Common myeloid progenitor, CD34-positive (primary cell): Measurements from ENCODE around the gene CEP89.

Experiments used
- CTCF ChIA-PET: fragments of 350-600 bp; sonication (Branson Sonifier 250); formaldehyde crosslinking; loops from one replicate; lab custom pipeline; 2021; ENCODE audit warnings: antibody characterized with exemption; lab: Charles Lee
- POLR2A ChIA-PET: fragments of 350-600 bp; sonication (Branson Sonifier 250); formaldehyde crosslinking; loops from one replicate; lab custom pipeline; 2021; ENCODE audit warnings: antibody characterized with exemption; lab: Charles Lee
- DNase-seq, 3 donors: peaks; one replicate each; pipeline versions ENCODE4 v3.0.0 to v3.0.0-alpha.2; 2013
- H3K27ac ChIP-seq, 2 experiments: 1 replicate in 1 of 2; 2 replicates in 1 of 2; pipeline ENCODE4 v1.7.0; 2013; ENCODE audit warnings: inconsistent platforms in 2 of 2, low read length in 2 of 2, mild to moderate bottlenecking in 2 of 2, low read depth in 1 of 2, moderate library complexity in 1 of 2; ENCODE audit not compliant: severe bottlenecking in 2 of 2, insufficient read depth in 1 of 2, poor library complexity in 1 of 2
- H3K27me3 ChIP-seq, 5 experiments: replicated peaks in 2 of 5; 1 replicate in 3 of 5; 2 replicates in 2 of 5; pipeline versions ENCODE4 v1.6.1 to v1.7.0; 2013; ENCODE audit warnings: low read length in 4 of 5, mild to moderate bottlenecking in 2 of 5, moderate library complexity in 2 of 5, inconsistent platforms in 1 of 5; ENCODE audit not compliant: insufficient read depth in 5 of 5, control insufficient read depth in 4 of 5
- H3K36me3 ChIP-seq, 4 experiments: 1 replicate in 2 of 4; 2 replicates in 2 of 4; pipeline versions ENCODE4 v1.6.1 to v1.7.0; 2013; ENCODE audit warnings: low read length in 3 of 4, control low read depth in 1 of 4, mild to moderate bottlenecking in 1 of 4; ENCODE audit not compliant: control insufficient read depth in 4 of 4, insufficient read depth in 4 of 4
- H3K4me1 ChIP-seq, 4 experiments: 1 replicate in 3 of 4; 2 replicates in 1 of 4; pipeline versions ENCODE4 v1.6.1 to v1.7.1; 2013; ENCODE audit warnings: low read length in 3 of 4, mild to moderate bottlenecking in 3 of 4, control low read depth in 1 of 4, inconsistent platforms in 1 of 4, moderate library complexity in 1 of 4; ENCODE audit not compliant: control insufficient read depth in 4 of 4, insufficient read depth in 4 of 4; ENCODE audit errors: control extremely low read depth in 1 of 4
- H3K4me3 ChIP-seq, 7 experiments: 1 replicate in 4 of 7; 2 replicates in 3 of 7; pipeline versions ENCODE4 v1.5.1 to v1.7.0; 2013; ENCODE audit warnings: mild to moderate bottlenecking in 7 of 7, low read length in 6 of 7, moderate library complexity in 6 of 7, inconsistent platforms in 2 of 7, low read depth in 2 of 7, control low read depth in 1 of 7; ENCODE audit not compliant: insufficient read depth in 4 of 7, control insufficient read depth in 1 of 7; ENCODE audit errors: extremely low read depth in 1 of 7
- H3K9me3 ChIP-seq, 5 experiments: 1 replicate in 4 of 5; 2 replicates in 1 of 5; pipeline versions ENCODE4 v1.6.1 to v1.7.1; 2013; ENCODE audit warnings: low read length in 4 of 5, mild to moderate bottlenecking in 2 of 5, inconsistent platforms in 1 of 5, low read depth in 1 of 5, moderate library complexity in 1 of 5; ENCODE audit not compliant: control insufficient read depth in 4 of 5, insufficient read depth in 2 of 5; ENCODE audit errors: control extremely low read depth in 1 of 5
- WGBS: methylation state at CpG from one replicate; pipeline ENCODE4 v1.1.5; 2013; ENCODE audit not compliant: insufficient coverage; 5-methylcytosine and 5-hydroxymethylcytosine counted together

The CEP89 gene

GRCh38 chr19:32914879-32915660, 56.7 kb downstream of the CEP89 start:
- Histone ChIP-seq H3K36me3 (peaks cover 0 to 21% (median 0%) of the 10 kb centered on the region in 4 experiments), H3K4me1 (no peaks in the 10 kb centered on the region), H3K27ac (no peak overlapping the region), H3K27me3 (no peaks in the 10 kb centered on the region), H3K9me3 (no peaks in the 10 kb centered on the region), H3K4me3 (no peak overlapping the region)
- ChIA-PET CTCF (no interaction called here), POLR2A (interaction anchor here (0.6 kb wide), 2 partner anchors 10 to 59 kb away, joined by 3 to 4 read pairs; no protein-coding TSS in a partner anchor)
- DNase-seq: no peak
- WGBS: 98% methylated on average over 8 of the region's 12 CpGs

DNA sequence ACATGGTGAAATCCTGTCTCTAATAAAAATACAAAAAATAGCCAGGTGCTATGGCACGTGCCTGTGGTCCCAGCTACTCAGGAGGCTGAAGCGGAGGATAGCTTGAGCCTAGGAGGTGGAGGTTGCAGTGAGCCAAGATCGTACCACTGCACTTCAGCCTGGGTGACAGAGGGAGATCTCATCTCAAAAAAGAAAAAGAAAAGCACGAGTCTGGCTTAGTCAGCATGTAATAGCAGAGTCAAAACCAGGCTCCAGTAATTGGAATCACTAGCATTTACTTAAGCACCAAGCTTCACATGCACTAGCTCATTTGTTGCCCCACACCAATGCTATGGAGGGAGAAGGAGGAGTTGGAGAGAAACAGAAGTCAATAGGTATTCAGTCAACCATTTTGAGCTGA, 60.3 kb downstream of the CEP89 start:
- 100% methylated on average over 3 of the region's 4 CpGs for WGBS
- Histone ChIP-seq H3K9me3 (peaks cover 0 to 6% (median 0%) of the 10 kb centered on the region in 5 experiments), H3K4me1 (no peaks in the 10 kb centered on the region), H3K36me3 (peaks cover 4 to 35% (median 5%) of the 10 kb centered on the region in 4 experiments), H3K27me3 (no peaks in the 10 kb centered on the region), H3K27ac (no peak overlapping the region), H3K4me3 (no peak overlapping the region)
- POLR2A ChIA-PET: interaction anchor here (0.5 to 0.7 kb wide), 3 partner anchors 61 to 980 kb away, joined by 3 to 6 read pairs (median 4); partner anchors contain the start of genes CEP89 and FAAP24
- CTCF ChIA-PET: no interaction called here
- DNase-seq: no peak

GRCh38 chr19:32910874-32911273, 60.9 kb downstream of the CEP89 start:
- Histone ChIP-seq H3K27ac (no peak overlapping the region), H3K4me3 (no peak overlapping the region), H3K36me3 (peaks cover 4 to 37% (median 6%) of the 10 kb centered on the region in 4 experiments), H3K27me3 (no peaks in the 10 kb centered on the region), H3K4me1 (no peaks in the 10 kb centered on the region), H3K9me3 (peaks cover 0 to 8% (median under 1%) of the 10 kb centered on the region in 5 experiments)
- 100% methylated on average over 2 of the region's 5 CpGs for WGBS
- ChIA-PET CTCF (no interaction called here), POLR2A (no interaction called here)
- no peak for DNase-seq

DNA sequence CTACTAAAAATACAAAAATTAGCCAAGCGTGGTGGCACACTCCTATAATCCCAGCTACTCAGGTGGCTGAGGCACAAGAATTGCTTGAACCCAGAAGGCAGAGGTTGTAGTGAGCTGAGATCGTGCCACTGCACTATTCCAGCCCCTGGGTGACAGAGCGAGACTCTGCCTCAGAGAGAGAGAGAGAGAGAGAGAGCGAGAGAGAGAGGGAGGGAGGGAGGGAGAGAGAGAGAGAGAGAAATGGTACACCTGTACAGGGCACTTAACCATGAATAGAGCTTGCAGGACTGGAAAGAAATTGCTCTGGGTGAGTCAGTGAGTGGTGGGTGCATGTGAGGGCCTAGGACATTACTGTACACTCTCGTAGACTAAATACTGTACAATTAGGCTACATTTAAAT, 61.7 kb downstream of the CEP89 start:
- Histone ChIP-seq H3K4me1 (no peaks in the 10 kb centered on the region), H3K27ac (no peak overlapping the region), H3K36me3 (peaks cover 4 to 40% (median 6%) of the 10 kb centered on the region in 4 experiments), H3K9me3 (peaks cover 0 to 14% (median 4%) of the 10 kb centered on the region in 5 experiments), H3K27me3 (no peaks in the 10 kb centered on the region), H3K4me3 (no peak overlapping the region)
- ChIA-PET POLR2A (no interaction called here), CTCF (interaction anchor here (0.6 kb wide), 1 partner anchor 15 kb away, joined by 3 read pairs; no protein-coding TSS in a partner anchor)
- DNase-seq: no peak
- WGBS: 100% methylated on average over 2 of the region's 5 CpGs

- H3K4me1 ChIP-seq: no peaks in the 10 kb centered on the region
- POLR2A ChIA-PET: no interaction called here
- no peak for DNase-seq
- CTCF ChIA-PET: no interaction called here
- H3K4me3 ChIP-seq: no peak overlapping the region
- H3K9me3 ChIP-seq: peaks cover 0 to 16% (median 4%) of the 10 kb centered on the region in 5 experiments
- H3K27me3 ChIP-seq: no peaks in the 10 kb centered on the region
- peaks cover 4 to 36% (median 8%) of the 10 kb centered on the region in 4 experiments for H3K36me3 ChIP-seq
- no peak overlapping the region for H3K27ac ChIP-seq
Observed at GRCh38 chr19:32909257-32909656, 62.5 kb downstream of the CEP89 start.

- Histone ChIP-seq H3K4me3 (no peak overlapping the region), H3K27ac (no peak overlapping the region), H3K27me3 (no peaks in the 10 kb centered on the region), H3K36me3 (peaks cover 4 to 35% (median 8%) of the 10 kb centered on the region in 4 experiments), H3K9me3 (peaks cover 0 to 16% (median 4%) of the 10 kb centered on the region in 5 experiments), H3K4me1 (no peaks in the 10 kb centered on the region)
- POLR2A ChIA-PET: no interaction called here
- no peak for DNase-seq
- WGBS: 100% methylated on average over 6 of the region's 7 CpGs
- CTCF ChIA-PET: no interaction called here
Observed at GRCh38 chr19:32908641-32909190, 63.0 kb downstream of the CEP89 start.

GRCh38 chr19:32902448-32902847, 69.3 kb downstream of the CEP89 start:
- 94% methylated on average over 5 of the region's 7 CpGs for WGBS

More at GRCh38 chr19:32902448-32902847, 69.3 kb downstream of the CEP89 start:
- ChIA-PET CTCF (no interaction called here), POLR2A (no interaction called here)
- H3K27me3 ChIP-seq: no peaks in the 10 kb centered on the region
- H3K27ac ChIP-seq: no peak overlapping the region
- H3K4me3 ChIP-seq: no peak overlapping the region
- H3K36me3 ChIP-seq: peaks cover 0 to 36% (median 11%) of the 10 kb centered on the region in 4 experiments
- no peaks in the 10 kb centered on the region for H3K4me1 ChIP-seq
- H3K9me3 ChIP-seq: peaks cover 0 to 16% (median 4%) of the 10 kb centered on the region in 5 experiments
- DNase-seq: no peak
